OCI-LY7 (cell line): ENCODE data around the gene MARCHF4. TPM values are rescaled to one million over a fixed set of nuclear protein-coding genes. Genes with fewer than 3 reads are reported as not detected.

Experiments
- BruUV-seq: library from RNA; stranded (reverse); fragments of 400-500 nt; replicated peaks from 2 replicates; lab custom pipeline; 2021; lab: Mats Ljungman, UMichigan
- CTCF ChIA-PET: fragments of 300-600 bp; sonication (Branson Sonifier 250); formaldehyde crosslinking; loops from one replicate; lab custom pipeline; 2022; ENCODE audit warnings: antibody characterized with exemption; ENCODE audit not compliant: unreplicated experiment; lab: Charles Lee
- POLR2A ChIA-PET: fragments of 300-600 bp; sonication (Branson Sonifier 250); formaldehyde crosslinking; loops from one replicate; lab custom pipeline; 2022; ENCODE audit warnings: antibody characterized with exemption; lab: Charles Lee
- DNase-seq: peaks from one replicate; pipeline ENCODE4 v3.0.0-alpha.2; 2015; ENCODE audit warnings: low spot score
- H2AFZ ChIP-seq: fragments of 200-600 bp; sonication (generic), shearing (Covaris generic); 2 replicates; pipeline ENCODE4 v1.6.1; 2014; ENCODE audit warnings: mild to moderate bottlenecking, antibody characterized with exemption, low read length, moderate library complexity
- H3K27ac ChIP-seq: fragments of 200-600 bp; sonication (generic); 2 replicates; pipeline ENCODE4 v1.5.1; 2014; ENCODE audit warnings: mixed run types, low read depth, mild to moderate bottlenecking, moderate library complexity, low read length, inconsistent platforms; ENCODE audit not compliant: poor library complexity, severe bottlenecking
- H3K36me3 ChIP-seq: fragments of 200-600 bp; sonication (generic); 2 replicates; pipeline ENCODE4 v1.6.1; 2014; ENCODE audit warnings: mild to moderate bottlenecking, antibody characterized with exemption, low read length, moderate library complexity, mixed read lengths; ENCODE audit not compliant: insufficient read depth
- H3K4me1 ChIP-seq: fragments of 200-600 bp; sonication (generic); 2 replicates; pipeline ENCODE4 v1.5.1; 2014; ENCODE audit warnings: mild to moderate bottlenecking, low read length; ENCODE audit not compliant: insufficient read depth, poor library complexity, severe bottlenecking
- H3K4me2 ChIP-seq: fragments of 200-600 bp; sonication (generic); 2 replicates; pipeline ENCODE4 v1.6.1; 2014; ENCODE audit warnings: mild to moderate bottlenecking, low read length
- H3K4me3 ChIP-seq: fragments of 200-600 bp; sonication (generic); 2 replicates; pipeline ENCODE4 v1.5.1; 2014; ENCODE audit warnings: mild to moderate bottlenecking, low read depth, low read length; ENCODE audit not compliant: poor library complexity, severe bottlenecking
- H3K79me2 ChIP-seq: fragments of 200-600 bp; sonication (generic); 2 replicates; pipeline ENCODE4 v1.6.1; 2016; ENCODE audit warnings: low read depth, mild to moderate bottlenecking, low read length, moderate library complexity, mixed read lengths; ENCODE audit not compliant: insufficient read depth
- H3K9me2 ChIP-seq: fragments of 200-600 bp; sonication (generic); 2 replicates; pipeline ENCODE4 v1.6.1; 2016; ENCODE audit warnings: mild to moderate bottlenecking, low read length, mixed read lengths; ENCODE audit not compliant: insufficient read depth
- H3K9me3 ChIP-seq: fragments of 200-600 bp; sonication (generic); 2 replicates; pipeline ENCODE4 v1.6.1; 2014; ENCODE audit warnings: mild to moderate bottlenecking, mixed run types, low read length, mixed read lengths
- H4K20me1 ChIP-seq: fragments of 200-600 bp; sonication (generic); 2 replicates; pipeline ENCODE4 v1.6.1; 2014; ENCODE audit warnings: mild to moderate bottlenecking, antibody characterized with exemption, low read length, moderate library complexity, mixed read lengths; ENCODE audit not compliant: insufficient read depth
- EZH2phosphoT487 ChIP-seq: fragments of 200-600 bp; sonication (generic); IDR thresholded peaks from 2 replicates; pipeline ENCODE4 v1.6.1; 2018; ENCODE audit warnings: low read depth, borderline replicate concordance, mild to moderate bottlenecking, mixed run types, antibody characterized with exemption, low read length, moderate library complexity, mixed read lengths
- intact Hi-C: fragments of 100-400 bp; cut with micrococcal nuclease; formaldehyde crosslinking; loops from one replicate; pipeline ENCODE4 v1.10.0; 2022; ENCODE audit not compliant: unreplicated experiment
- total RNA-seq, 2 experiments: library from RNA; depleted of rRNA in 1 of 2; stranded (reverse); fragments of >200 nt in 1 of 2; shearing (Covaris generic) in 1 of 2; gene quantifications; 2 replicates each; pipeline ENCODE4 v1.2.3, GENCODE V29; 2014 to 2022
- TF ChIP-seq, protein P1 (sequence below): fragments of 200-600 bp; sonication (generic); conservative IDR thresholded peaks from 2 replicates; pipeline ENCODE4 v1.5.1; 2014; ENCODE audit warnings: mild to moderate bottlenecking, antibody characterized with exemption, low read length, moderate library complexity, mixed read lengths

MARCHF4 gene
- total RNA-seq, 2 experiments from 2014 or later = not detected

- no TSS peak for BruUV-seq
- Histone ChIP-seq H3K4me3 (no peak overlapping the region), H2AFZ (no peak overlapping the region), H3K36me3 (no peaks in the 10 kb centered on the region), H3K9me3 (no peaks in the 10 kb centered on the region), H3K27ac (no peak overlapping the region), H3K4me1 (no peaks in the 10 kb centered on the region), H4K20me1 (no peaks in the 10 kb centered on the region), H3K4me2 (no peak overlapping the region), H3K79me2 (no peaks in the 10 kb centered on the region), H3K9me2 (no peaks in the 10 kb centered on the region)
- intact Hi-C loops = no loop called here
- ChIA-PET POLR2A (interaction anchor here (0.7 kb wide), 1 partner anchor 685 kb away, joined by 6 read pairs; no protein-coding TSS in a partner anchor), CTCF (no interaction called here)
- no peak for DNase-seq
- TF ChIP-seq EZH2phosphoT487 = no peak
- TF ChIP-seq, protein P1, sequence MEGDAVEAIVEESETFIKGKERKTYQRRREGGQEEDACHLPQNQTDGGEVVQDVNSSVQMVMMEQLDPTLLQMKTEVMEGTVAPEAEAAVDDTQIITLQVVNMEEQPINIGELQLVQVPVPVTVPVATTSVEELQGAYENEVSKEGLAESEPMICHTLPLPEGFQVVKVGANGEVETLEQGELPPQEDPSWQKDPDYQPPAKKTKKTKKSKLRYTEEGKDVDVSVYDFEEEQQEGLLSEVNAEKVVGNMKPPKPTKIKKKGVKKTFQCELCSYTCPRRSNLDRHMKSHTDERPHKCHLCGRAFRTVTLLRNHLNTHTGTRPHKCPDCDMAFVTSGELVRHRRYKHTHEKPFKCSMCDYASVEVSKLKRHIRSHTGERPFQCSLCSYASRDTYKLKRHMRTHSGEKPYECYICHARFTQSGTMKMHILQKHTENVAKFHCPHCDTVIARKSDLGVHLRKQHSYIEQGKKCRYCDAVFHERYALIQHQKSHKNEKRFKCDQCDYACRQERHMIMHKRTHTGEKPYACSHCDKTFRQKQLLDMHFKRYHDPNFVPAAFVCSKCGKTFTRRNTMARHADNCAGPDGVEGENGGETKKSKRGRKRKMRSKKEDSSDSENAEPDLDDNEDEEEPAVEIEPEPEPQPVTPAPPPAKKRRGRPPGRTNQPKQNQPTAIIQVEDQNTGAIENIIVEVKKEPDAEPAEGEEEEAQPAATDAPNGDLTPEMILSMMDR = no peak
These were observed 37.0 kb downstream of the MARCHF4 start for GRCh38 chr2:216335252-216335651.

DNA sequence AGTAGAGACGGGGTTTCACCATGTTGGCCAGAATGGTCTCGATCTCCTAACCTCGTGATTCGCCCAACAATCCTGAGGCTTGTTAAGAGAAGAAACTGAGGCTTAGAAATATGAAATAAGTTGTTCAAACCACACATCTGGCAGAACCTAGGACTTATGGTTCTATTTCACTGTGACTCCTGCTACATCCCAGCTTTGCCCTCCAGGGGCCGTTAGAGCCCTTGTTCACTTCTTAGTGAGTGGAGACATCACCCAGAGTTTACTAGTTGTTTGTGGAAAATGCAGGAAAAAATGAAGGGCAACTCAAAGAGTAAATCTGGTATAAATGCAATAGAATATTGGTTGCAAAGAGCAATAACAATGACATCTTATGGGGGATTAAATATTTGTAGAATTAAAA, 43.9 kb downstream of the MARCHF4 start:
- no peaks in the 10 kb centered on the region for H4K20me1 ChIP-seq
- no TSS peak for BruUV-seq
- H3K4me3 ChIP-seq = no peak overlapping the region
- H3K9me2 ChIP-seq = no peaks in the 10 kb centered on the region
- intact Hi-C loops = no loop called here
- no peaks in the 10 kb centered on the region for H3K9me3 ChIP-seq
- ChIA-PET CTCF (no interaction called here), POLR2A (interaction anchor here (0.9 kb wide), 1 partner anchor 19 kb away, joined by 4 read pairs; no protein-coding TSS in a partner anchor)
- H3K4me1 ChIP-seq = no peaks in the 10 kb centered on the region
- DNase-seq = no peak
- no peaks in the 10 kb centered on the region for H3K79me2 ChIP-seq
- TF ChIP-seq EZH2phosphoT487 = no peak
- TF ChIP-seq, protein P1 = no peak
- no peak overlapping the region for H2AFZ ChIP-seq
- no peak overlapping the region for H3K27ac ChIP-seq
- H3K4me2 ChIP-seq = no peak overlapping the region
- no peaks in the 10 kb centered on the region for H3K36me3 ChIP-seq

- Histone ChIP-seq H3K4me2 (no peak overlapping the region), H3K36me3 (no peaks in the 10 kb centered on the region), H3K9me3 (no peaks in the 10 kb centered on the region), H4K20me1 (no peaks in the 10 kb centered on the region), H3K9me2 (no peaks in the 10 kb centered on the region), H2AFZ (no peak overlapping the region), H3K79me2 (no peaks in the 10 kb centered on the region), H3K4me3 (no peak overlapping the region), H3K4me1 (no peaks in the 10 kb centered on the region), H3K27ac (no peak overlapping the region)
- TF ChIP-seq, protein P1 = no peak
- TF ChIP-seq EZH2phosphoT487 = no peak
- no TSS peak for BruUV-seq
- CTCF ChIA-PET = no interaction called here
- no peak for DNase-seq
- intact Hi-C loops = no loop called here
- POLR2A ChIA-PET = interaction anchor here (0.5 to 0.9 kb wide), 2 partner anchors 18 to 200 kb away, joined by 4 read pairs; no protein-coding TSS in a partner anchor
These were observed 44.8 kb downstream of the MARCHF4 start for GRCh38 chr2:216327447-216327935.
